T47D (cell line): ENCODE measurements around the gene ESR2.

Experiments used
- DNase-seq, 2 experiments: peaks; one replicate each; pipeline versions ENCODE4 v3.0.0 to v3.0.0-alpha.2; 2011 to 2012; ENCODE audit warnings: low read depth in 1 of 2, low spot score in 1 of 2
- JUND ChIP-seq: IDR thresholded peaks from 2 replicates; pipeline ENCODE4 v1.6.1; 2012; ENCODE audit warnings: low read depth
- in situ Hi-C: cut with HindIII; loops from 2 replicates; pipeline ENCODE4 v1.10.0; 2016; ENCODE audit warnings: low sequenced_read_pairs, low pct_unique_long_range_greater_than_20kb

ESR2 gene

DNA sequence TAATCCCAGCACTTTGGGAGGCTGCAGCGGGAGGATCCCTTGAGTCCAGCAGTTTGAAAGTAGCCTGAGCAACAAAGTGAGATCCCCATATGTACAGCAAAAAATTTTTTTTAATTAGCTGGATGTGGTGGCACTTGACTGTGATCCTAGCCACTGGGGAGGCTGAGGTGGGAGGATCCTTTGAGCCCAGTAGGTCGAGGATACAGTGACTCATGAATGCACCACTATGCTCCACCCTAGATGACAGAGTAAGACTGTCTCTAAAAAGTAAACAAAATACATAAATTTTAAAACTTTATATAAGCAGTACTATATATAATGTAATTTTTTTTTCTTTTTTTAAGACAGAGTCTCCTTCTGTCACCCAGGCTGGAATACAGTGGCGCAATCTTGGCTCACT, 115.4 kb downstream of the ESR2 start:
- no peak for DNase-seq
- TF ChIP-seq JUND: no peak
- in situ Hi-C loops: no loop called here

DNA sequence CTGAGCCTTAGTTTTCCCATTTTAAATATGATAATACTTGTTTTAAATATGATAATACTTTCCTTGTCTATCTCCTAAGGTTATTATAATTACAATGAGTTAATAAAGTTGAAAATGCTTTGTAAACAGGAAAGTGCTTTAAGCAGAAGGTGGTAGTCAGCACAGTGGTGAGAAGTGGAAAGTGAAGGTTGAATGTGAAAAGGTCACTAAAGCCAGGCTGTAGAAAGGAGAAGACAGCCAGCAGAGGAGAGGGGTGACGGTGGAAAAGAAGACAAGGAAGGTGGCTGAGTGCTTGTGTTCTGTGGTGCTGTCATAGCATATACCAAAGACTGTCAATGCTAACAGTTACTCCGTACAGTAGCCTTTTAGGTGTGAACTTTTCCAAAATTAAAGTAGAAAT, 117.8 kb downstream of the ESR2 start:
- TF ChIP-seq JUND: no peak
- DNase-seq: no peak
- in situ Hi-C loops: no loop called here

DNA sequence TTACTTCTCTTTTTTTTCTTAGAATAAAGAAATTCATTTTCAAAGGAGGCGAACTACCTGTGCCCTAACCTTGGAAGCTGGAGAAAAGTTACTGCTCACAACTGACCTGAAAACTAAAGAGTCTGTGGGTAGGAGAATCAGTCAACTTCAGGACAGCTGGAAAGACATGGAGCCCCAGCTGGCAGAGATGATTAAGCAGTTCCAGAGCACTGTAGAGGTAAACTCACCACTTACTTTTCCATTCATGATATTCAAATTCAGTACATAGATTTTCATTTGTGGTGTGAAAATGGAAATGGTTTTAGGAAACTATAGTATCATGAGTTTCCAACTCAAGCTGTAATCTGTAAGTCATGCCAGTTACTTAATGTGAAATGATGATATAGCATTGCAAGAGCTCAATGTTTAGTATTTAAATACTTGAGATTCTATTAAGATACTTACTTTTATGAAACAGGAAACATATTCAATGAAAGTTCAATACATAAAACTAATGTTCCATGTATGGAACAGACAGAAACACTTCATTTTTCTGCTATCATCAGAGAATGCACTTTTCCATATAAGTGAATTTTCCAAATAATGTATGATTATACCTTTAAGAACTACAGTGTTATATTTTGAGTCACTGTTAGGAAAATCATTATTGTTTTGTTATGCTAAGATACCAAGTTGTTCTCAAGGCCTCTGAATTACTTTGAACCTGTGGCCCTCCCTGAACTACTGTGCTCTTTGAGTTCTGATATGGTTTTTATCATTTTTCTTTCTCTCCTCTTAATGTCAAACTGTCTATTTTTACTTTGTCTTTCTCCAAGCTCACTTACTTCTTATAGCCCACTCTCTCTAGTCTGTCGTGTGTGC, 119.0 kb downstream of the ESR2 start:
- TF ChIP-seq JUND: no peak
- DNase-seq: no peak
- in situ Hi-C loops: no loop called here

DNA sequence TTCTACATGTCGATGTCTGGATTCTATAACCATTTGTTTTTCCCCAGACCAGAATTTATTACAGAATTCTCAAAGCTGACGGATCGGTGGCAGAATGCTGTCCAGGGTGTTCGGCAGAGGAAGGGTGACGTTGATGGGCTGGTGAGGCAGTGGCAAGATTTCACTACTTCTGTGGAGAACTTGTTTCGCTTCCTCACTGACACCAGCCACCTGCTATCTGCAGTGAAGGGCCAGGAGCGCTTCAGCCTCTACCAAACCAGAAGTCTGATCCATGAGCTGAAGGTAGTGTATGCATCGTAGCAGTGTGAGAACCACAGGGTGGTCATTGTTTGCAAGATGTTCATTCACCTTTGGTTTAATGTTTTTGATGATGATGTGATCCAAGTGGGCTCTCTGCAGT, 124.0 kb downstream of the ESR2 start:
- TF ChIP-seq JUND: no peak
- DNase-seq: no peak
- in situ Hi-C loops: no loop called here

DNA sequence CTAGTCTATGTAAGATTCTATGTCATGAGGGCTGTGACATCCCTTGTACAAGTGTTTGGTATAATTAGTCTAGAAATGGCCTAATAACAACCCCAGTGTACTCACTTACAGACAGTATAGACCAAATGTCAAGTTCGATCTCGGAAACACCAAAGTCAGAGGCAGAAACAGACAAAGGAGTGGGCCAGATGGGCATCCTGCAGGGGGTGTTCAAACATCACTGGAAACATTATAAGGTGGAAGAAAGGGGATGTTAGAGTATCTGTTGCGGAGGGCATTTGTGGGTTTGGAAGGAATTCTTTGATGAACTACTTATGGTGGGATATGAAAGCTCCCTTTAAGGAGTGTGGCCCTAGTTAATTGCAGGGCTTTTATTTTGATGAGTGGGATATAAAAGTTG, 134.6 kb downstream of the ESR2 start:
- no peak for DNase-seq
- in situ Hi-C loops: no loop called here
- TF ChIP-seq JUND: no peak

DNA sequence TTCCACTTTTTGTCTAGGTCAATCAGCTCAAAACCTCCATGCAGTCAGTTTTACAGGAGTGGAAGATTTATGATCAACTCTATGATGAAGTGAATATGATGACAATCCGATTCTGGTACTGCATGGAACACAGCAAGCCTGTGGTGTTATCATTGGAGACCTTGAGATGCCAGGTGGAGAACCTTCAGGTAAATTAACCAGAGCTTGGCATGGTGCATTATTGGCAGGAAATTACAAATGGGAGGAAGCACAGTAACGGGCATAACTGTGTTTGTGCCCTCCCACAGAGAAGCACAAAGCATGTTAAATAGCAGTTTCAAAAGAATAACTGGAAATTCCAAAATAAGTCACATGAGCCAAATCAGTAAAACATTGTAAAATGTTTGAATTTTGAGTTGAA, 135.6 kb downstream of the ESR2 start:
- in situ Hi-C loops: no loop called here
- TF ChIP-seq JUND: no peak
- no peak for DNase-seq

DNA sequence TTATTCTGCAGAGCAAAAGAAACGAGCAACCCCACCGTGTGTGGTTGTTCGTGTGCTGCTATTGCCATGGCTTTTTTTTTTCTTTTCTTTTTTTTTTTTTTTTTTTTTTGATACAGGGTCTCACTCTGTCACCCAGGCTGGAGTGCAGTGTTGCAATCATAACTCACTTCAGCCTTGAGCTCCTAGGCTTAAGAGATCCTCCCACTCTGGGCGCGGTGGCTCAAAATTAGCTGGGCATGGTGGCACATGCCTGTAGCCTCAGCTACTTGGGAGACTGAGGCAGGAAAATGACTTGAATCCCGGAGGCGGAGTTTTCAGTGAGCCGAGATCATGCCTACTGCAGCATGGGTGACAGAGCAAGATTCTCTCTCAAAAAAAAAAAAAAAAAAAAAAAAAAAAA, 144.2 kb downstream of the ESR2 start:
- no peak for TF ChIP-seq JUND
- in situ Hi-C loops: no loop called here
- DNase-seq: no peak

DNA sequence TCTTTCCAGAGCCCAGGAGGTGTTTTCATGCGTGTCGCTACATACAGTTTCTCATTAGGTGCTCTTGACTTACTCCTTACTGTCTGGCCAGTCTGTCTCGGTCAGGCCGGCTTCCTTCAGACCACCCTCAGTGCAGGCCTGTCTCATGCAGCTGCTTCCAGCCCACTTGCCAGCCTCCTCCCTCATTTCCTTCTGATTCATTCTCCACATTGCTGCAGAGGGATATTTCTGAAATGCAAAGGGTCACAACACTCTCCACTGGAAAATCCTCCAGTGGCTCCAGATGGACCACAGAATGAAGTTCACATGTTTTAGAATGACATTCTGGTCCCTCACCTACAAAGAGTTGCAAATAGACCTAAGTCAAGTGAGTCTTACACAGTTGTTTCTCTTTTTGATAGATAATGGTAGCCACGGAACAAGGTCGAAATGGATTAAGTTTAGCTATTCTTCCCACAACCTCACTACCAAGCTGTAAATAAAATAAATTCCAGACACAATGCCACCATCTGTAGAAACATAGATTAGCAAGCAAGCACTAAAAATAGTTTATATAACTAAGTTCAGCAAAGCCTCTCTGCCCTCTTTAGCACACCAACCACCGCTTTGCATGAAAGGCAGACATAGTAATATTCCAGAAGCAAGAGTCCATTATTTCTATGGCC, 146.9 kb downstream of the ESR2 start:
- in situ Hi-C loops: no loop called here
- no peak for DNase-seq
- no peak for TF ChIP-seq JUND

DNA sequence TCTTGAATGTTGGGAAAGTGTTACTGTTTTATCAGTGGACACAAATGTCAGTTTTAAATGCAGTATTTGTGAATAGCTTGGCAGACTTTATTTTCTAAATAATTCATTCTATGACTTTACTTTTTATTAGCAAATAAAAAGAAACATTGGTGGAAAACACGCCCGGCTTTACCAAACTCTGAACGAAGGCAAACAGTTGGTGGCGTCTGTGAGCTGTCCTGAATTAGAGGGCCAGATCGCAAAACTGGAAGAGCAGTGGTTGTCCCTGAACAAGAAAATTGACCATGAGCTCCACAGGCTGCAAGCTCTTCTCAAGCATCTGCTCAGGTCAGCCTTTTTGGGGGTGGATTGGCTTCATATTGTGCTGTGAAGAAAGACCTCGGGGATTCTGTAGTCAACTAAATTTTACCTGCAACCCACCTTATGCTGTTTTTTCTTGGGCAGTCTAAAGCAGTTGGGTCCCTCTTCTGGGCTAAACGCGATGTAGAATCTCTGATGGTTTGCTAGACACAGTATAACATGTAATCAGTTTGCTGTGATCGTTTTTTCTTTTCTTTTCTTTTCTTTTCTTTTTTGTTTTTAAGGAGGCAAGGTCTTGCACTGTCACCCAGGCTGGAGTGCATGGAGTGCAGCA, 156.4 kb downstream of the ESR2 start:
- peak; percentile 45 to 74 for DNase-seq
- TF ChIP-seq JUND: no peak
- in situ Hi-C loops: no loop called here

DNA sequence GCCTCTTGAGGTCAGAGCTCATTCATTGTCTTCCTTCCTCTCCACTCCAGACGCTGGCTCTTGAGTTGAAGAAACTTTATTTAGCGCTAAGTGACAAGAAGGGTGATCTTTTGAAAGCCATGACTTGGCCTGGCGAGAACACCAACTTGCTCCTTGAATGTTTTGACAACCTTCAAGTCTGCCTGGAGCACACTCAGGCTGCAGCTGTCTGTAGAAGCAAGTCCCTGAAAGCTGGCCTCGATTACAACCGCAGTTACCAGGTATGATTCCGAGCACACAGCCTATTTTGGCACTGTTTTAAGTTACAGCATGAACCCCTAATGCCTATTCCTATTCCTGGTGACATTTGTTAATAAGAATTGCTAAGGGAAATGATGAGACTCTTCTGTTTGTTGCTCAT, 167.6 kb downstream of the ESR2 start:
- in situ Hi-C loops: no loop called here
- TF ChIP-seq JUND: no peak
- DNase-seq: no peak

DNA sequence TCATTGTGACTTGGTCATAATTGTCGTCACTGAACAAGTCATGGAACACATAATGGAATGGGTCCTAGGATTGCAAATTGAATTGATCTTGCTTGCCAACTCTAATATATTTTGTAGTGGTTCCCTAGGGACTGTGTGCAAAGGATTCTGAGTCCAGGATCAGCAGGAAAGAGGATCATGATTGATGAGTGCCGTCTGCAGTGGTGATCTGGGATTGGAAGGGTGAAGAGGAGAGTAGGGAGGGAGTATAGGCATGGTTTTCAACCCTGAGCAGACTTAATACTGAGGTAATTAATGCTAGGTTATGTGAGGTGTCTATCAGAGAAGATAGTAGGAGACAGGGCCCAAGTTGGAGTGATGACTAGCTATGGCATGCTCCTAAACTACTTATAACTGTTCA, 168.9 kb downstream of the ESR2 start:
- no peak for DNase-seq
- TF ChIP-seq JUND: no peak
- in situ Hi-C loops: no loop called here

DNA sequence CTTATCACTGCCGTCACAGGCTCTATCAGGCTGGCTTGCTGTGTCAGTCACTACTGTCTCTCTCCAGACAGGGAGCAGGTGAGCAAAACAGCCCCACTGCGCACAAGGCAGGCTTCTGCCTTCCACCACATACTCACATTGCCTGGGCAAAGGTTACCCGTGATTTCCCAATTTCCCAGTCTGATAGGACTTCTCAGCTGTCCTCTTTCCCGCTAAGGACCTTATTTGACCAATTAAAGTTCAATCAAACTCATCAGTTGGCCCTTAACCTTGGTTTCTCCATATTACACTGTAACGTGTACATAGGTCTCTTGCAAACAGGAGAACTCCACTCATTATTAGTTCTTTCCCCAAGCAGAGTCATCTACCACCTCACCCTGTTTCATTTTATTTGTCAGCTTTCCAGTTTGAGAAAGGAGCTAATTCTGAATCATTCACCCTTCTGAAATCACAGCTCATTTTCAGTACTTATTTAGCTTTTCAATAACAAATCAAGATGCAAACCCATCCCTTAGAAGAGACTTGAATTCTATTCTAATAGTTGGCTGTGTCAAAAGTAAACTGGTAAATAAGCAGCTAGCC, 170.8 kb downstream of the ESR2 start:
- no peak for DNase-seq
- in situ Hi-C loops: no loop called here
- no peak for TF ChIP-seq JUND

DNA sequence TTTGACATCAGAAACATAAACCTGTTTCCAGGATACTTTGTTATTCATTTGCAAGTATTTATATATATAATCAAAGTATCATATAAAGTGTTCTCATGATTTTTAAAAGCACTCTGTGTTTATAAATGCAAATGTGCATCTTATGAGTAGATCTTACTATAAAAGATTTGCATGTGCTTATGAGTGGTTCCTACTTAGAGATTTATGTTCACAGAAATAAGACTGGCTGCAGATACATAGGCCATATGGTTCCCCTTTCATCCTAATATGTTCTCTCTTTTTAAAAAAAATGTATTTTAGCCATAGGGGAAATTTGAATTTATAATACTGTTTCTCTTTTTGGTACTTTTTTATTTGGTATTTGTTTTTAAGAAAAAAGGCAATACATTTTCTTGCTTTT, 174.2 kb downstream of the ESR2 start:
- in situ Hi-C loops: no loop called here
- no peak for DNase-seq
- TF ChIP-seq JUND: no peak
